MCF 10A (cell line): ENCODE measurements around the gene CFP. TPM values are rescaled to one million over a fixed set of nuclear protein-coding genes. Genes with fewer than 3 reads are reported as not detected.

Experiments
- BruUV-seq: library from RNA; stranded (reverse); fragments of 400-500 nt; replicated peaks from 2 replicates; lab custom pipeline; 2021; lab: Mats Ljungman, UMichigan
- CTCF ChIA-PET: fragments of 300-600 bp; sonication (Branson Sonifier 250); formaldehyde crosslinking; extraction: SDS; loops from one replicate; lab custom pipeline; 2021; ENCODE audit warnings: antibody characterized with exemption, inconsistent platforms; lab: Yijun Ruan, JAX
- POLR2A ChIA-PET: fragments of 300-600, 350-650 bp; sonication (Branson Sonifier 250); formaldehyde crosslinking; extraction: SDS; loops from one replicate; lab custom pipeline; 2020; ENCODE audit warnings: antibody characterized with exemption, inconsistent platforms; lab: Yijun Ruan, JAX
- DNase-seq: peaks from one replicate; pipeline ENCODE4 v3.0.0-alpha.2; 2018; ENCODE audit not compliant: unreplicated experiment
- H3K27ac Mint-ChIP-seq: one replicate; pipeline ENCODE4 v1.8.0; 2022; ENCODE audit warnings: mild to moderate bottlenecking, low read depth, mixed read lengths; ENCODE audit not compliant: unreplicated experiment
- H3K27me3 Mint-ChIP-seq: one replicate; pipeline ENCODE4 v1.8.0; 2022; ENCODE audit warnings: mixed read lengths; ENCODE audit not compliant: insufficient read depth, unreplicated experiment
- H3K36me3 Mint-ChIP-seq: one replicate; pipeline ENCODE4 v1.8.0; 2022; ENCODE audit warnings: mild to moderate bottlenecking, moderate library complexity, mixed read lengths; ENCODE audit not compliant: insufficient read depth, unreplicated experiment
- H3K4me1 Mint-ChIP-seq: one replicate; pipeline ENCODE4 v1.8.0; 2022; ENCODE audit warnings: mixed read lengths; ENCODE audit not compliant: insufficient read depth, unreplicated experiment
- H3K4me3 Mint-ChIP-seq: one replicate; pipeline ENCODE4 v1.8.0; 2022; ENCODE audit warnings: mild to moderate bottlenecking, moderate library complexity, mixed read lengths; ENCODE audit not compliant: unreplicated experiment
- H3K9me3 Mint-ChIP-seq: one replicate; pipeline ENCODE4 v1.8.0; 2022; ENCODE audit warnings: mixed read lengths; ENCODE audit not compliant: unreplicated experiment
- CTCF ChIP-seq: fragments of 200-600 bp; IDR thresholded peaks from one replicate; pipeline ENCODE4 v1.8.0; 2022; ENCODE audit warnings: antibody characterized with exemption, mild to moderate bottlenecking; ENCODE audit not compliant: unreplicated experiment
- intact Hi-C: fragments of 100-400 bp; cut with micrococcal nuclease; formaldehyde crosslinking; loops from 2 replicates; pipeline ENCODE4 v1.14.1; 2022
- total RNA-seq: library from RNA; stranded (reverse); gene quantifications from 2 replicates; pipeline ENCODE4 v1.2.3, GENCODE V29; 2022

CFP gene
- total RNA-seq, 1 experiment from 2014 or later = 0.56 TPM

- H3K27ac Mint-ChIP-seq = no peak overlapping the region
- H3K4me1 Mint-ChIP-seq = peaks cover 18% of the 10 kb centered on the region
- H3K9me3 Mint-ChIP-seq = peaks cover 6% of the 10 kb centered on the region
- no peak for TF ChIP-seq CTCF
- DNase-seq = no peak
- H3K4me3 Mint-ChIP-seq = no peak overlapping the region
- H3K36me3 Mint-ChIP-seq = peaks cover 28% of the 10 kb centered on the region
- no peaks in the 10 kb centered on the region for H3K27me3 Mint-ChIP-seq
- no TSS peak for BruUV-seq
- ChIA-PET POLR2A (no interaction called here), CTCF (no interaction called here)
- intact Hi-C loops = no loop called here
Observed at GRCh38 chrX:47576021-47576898, 53.5 kb downstream of the CFP start.

GRCh38 chrX:47574547-47575301 lies 55.0 kb downstream of the CFP start:
- TF ChIP-seq CTCF = no peak
- Mint-ChIP-seq H3K27ac (no peak overlapping the region), H3K36me3 (peaks cover 36% of the 10 kb centered on the region), H3K27me3 (no peaks in the 10 kb centered on the region), H3K4me1 (peaks cover 14% of the 10 kb centered on the region), H3K9me3 (peaks cover 6% of the 10 kb centered on the region), H3K4me3 (no peak overlapping the region)
- ChIA-PET CTCF (no interaction called here), POLR2A (no interaction called here)
- intact Hi-C loops = no loop called here
- no peak for DNase-seq
- no TSS peak for BruUV-seq

GRCh38 chrX:47574076-47574546 lies 55.6 kb downstream of the CFP start:
- Mint-ChIP-seq H3K4me1 (peaks cover 8% of the 10 kb centered on the region), H3K4me3 (peak overlapping the region; percentile 42), H3K36me3 (peaks cover 32% of the 10 kb centered on the region), H3K9me3 (peaks cover 6% of the 10 kb centered on the region), H3K27me3 (no peaks in the 10 kb centered on the region), H3K27ac (no peak overlapping the region)
- no TSS peak for BruUV-seq
- no peak for DNase-seq
- CTCF ChIA-PET = interaction anchor here (0.7 kb wide), 1 partner anchor 49 kb away, joined by 4 read pairs; no protein-coding TSS in a partner anchor
- intact Hi-C loops = no loop called here
- POLR2A ChIA-PET = no interaction called here
- TF ChIP-seq CTCF = no peak
